HL-60/S4 (cell line): ENCODE measurements around the gene CYFIP2.
"Not testable (repeated sequence)": the region's sequence is repeated elsewhere in the genome, so short reads cannot be mapped to it uniquely, and the experiment has no call there.

ENCODE experiments used
- in situ Hi-C: fragments of 300-500 bp; cut with MboI; formaldehyde crosslinking; loops from 2 replicates; pipeline ENCODE4 v1.14.3; 2022; ENCODE audit warnings: low sequenced_read_pairs

Gene CYFIP2

DNA sequence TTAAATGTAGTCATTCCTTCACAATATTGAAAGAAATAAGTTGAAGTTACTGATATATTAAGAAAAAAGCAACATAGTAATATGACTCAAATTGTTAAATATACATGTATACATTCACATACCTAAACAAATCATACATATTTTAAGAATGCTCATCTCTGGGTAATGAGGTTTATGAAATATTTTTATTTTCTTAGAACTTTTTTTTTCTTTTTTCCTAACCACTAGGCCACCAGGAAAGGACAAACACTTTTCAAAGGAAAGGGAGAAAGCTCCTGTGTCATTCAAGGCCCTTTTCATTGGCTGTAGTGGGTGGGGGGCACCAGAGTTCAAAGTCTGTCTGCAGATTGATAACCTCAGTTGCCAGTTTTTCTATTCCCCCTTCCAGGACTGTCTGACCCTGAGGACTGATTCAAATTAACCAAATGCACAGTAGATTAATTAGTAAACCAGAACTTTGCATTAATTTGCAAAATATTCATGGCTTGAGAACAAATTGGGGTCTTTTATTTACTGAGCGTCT, 121.2 kb downstream of the CYFIP2 start:
- in situ Hi-C loops: no loop called here

GRCh38 chr5:157387683-157388093, 121.8 kb downstream of the CYFIP2 start:
- in situ Hi-C loops: no loop called here

- in situ Hi-C loops: no loop called here
Observed at GRCh38 chr5:157388111-157388710, 122.3 kb downstream of the CYFIP2 start.

GRCh38 chr5:157389103-157389502, 123.2 kb downstream of the CYFIP2 start:
- in situ Hi-C loops: no loop called here

DNA sequence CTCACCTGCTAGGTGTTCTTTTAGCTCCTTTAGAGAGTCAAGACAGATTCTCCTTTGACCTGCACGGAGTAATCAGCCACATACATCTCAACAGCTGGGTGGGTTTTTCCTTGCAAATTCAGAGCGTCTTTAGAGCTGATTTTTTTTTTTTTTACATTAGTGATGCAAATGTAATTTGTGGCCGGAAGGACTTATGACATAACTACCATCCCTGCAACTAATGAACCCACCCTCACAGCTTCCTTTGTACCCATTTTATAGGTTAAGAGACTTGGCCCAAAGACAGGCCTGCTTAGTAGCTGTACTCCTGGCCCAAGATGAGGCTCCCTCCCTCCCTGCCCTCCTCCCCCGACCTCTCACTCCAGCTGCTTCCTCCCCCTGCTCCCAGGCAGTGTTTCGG, 124.2 kb downstream of the CYFIP2 start:
- in situ Hi-C loops: no loop called here

DNA sequence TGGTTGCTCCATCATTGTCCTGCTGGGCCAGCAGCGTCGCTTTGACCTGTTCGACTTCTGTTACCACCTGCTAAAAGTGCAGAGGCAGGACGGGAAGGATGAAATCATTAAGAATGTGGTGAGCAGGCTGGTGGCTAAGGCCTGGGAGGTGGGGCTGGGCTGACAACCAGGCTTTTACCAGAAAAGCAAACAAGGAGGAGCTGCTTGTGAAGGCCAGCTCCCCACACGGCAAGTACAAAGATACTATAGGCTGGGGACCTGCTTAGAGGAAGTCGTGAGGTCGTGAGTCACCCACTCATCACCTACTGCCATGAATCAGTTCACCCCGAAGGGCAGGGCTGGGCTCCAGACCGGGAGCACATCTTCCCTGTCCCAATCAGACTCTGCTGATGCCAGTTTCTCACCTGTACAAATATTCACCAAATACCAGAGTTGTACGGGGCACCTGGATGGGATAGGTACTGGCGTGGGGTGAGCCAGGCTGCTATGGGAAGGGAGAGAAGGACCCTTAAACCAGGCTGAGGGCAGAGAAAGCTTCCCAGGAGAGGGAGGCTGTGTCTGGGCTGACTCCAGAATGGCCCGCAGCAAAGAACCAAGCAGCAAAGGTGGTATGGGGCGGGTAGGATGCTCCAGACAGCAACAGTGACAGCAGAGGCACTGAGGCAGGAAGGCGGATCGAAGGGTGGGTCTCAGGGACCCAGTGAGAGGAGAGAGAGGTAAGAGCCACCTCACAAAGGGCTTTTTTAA, 124.8 kb downstream of the CYFIP2 start:
- in situ Hi-C loops: no loop called here

GRCh38 chr5:157398305-157398704, 132.4 kb downstream of the CYFIP2 start:
- in situ Hi-C loops: no loop called here

DNA sequence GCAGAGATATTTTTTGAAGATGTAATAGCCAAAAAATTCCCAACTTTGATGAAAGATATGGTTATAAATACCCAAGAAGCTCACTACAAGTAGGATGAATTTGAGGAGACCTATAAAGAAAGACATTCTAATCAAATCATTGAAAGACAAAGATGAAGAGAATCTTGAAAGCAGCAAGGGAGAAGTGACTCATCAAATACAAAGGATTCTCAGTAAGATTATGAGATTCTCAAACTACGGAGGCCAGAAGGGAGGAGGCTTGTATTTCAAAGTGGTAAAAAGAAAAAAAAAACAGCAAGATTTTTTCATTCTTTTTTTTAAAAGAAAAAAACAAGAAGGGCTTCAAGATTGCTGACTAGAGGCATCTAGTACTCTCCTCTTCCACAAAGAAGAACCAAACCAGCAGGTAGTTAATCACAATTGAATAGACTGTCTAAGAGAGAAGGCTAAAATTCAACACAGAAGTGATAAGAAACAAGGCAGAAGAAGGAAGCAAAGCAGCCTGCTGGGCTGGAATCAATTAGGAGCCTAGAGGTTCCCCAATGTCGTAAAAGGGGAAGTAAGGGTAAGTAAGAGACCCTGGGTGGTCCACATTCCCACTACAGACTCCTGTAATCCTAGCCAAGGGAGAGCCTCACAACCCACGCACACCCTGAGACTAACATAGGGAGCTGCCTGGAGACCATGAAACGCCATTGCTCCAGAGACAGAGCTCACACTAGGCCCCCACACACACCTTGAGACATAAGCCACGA, 135.0 kb downstream of the CYFIP2 start:
- in situ Hi-C loops: no loop called here

DNA sequence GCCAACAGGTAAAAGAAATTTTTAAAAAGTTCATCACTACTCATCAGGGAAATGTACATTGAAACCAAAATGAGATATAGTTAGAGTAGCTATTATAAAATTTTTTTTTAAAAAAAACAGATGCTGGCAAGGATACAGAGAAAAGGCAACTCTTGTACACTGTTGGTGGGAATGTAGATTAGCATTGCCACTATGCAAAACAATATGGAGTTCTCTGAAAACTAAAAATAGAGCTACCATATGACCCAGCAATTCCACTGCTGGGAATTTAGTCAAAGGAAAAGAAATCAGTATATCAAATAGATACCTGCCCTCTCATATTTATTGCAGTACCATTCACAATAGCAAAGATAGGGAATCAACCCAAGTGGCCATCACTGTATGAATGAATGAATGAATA, 149.9 kb downstream of the CYFIP2 start:
- in situ Hi-C loops: no loop called here

DNA sequence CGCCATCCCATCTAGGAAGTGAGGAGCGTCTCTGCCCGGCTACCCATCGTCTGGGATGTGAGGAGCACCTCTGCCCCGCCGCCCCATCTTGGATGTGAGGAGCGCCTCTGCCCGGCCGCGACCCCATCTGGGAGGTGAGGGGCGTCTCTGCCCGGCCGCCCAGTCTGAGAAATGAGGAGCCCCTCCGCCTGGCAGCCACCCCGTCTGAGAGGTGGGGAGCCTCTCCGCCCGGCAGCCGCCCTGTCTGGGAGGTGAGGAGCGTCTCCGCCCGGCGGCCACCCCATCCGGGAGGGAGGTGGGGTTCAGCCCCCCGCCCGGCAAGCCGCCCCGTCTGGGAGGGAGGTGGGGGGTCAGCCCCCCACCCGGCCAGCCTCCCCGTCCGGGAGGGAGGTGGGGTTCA, 153.6 kb downstream of the CYFIP2 start:
- in situ Hi-C loops: not testable (repeated sequence)

DNA sequence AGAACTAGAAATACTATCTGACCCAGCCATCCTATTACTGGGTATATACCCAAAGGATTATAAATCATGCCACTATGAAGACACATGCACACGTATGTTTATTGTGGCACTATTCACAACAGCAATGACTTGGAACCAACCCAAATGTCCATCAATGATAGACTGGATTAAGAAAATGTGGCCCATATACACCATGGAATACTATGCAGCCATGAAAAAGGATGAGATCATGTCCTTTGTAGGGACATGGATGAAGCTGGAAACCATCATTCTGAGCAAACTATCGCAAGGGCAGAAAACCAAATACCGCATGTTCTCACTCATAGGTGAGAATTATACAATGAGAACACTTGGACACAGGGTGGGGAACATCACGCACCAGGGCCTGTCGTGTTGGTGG, 164.0 kb downstream of the CYFIP2 start:
- in situ Hi-C loops: not testable (repeated sequence)

GRCh38 chr5:157431544-157432200, 165.7 kb downstream of the CYFIP2 start:
- in situ Hi-C loops: no loop called here

GRCh38 chr5:157434096-157434495, 168.2 kb downstream of the CYFIP2 start:
- in situ Hi-C loops: no loop called here

- in situ Hi-C loops: no loop called here
Observed at GRCh38 chr5:157443041-157443549, 177.2 kb downstream of the CYFIP2 start.

GRCh38 chr5:157444224-157444623, 178.3 kb downstream of the CYFIP2 start:
- in situ Hi-C loops: no loop called here
